Stomach (tissue), 9 donors: ENCODE measurements around the gene NDUFS4. TPM values are rescaled to one million over a fixed set of nuclear protein-coding genes. Genes with fewer than 3 reads are reported as not detected.

Experiments used
- DNase-seq, 2 donors: peaks; one replicate each; pipeline versions ENCODE4 v3.0.0 to v3.0.0-alpha.2; 2013 to 2019
- H3K27ac ChIP-seq, 5 donors: fragments of 200-600 bp in 4 of 5; sonication (generic) in 4 of 5; one replicate each; pipeline ENCODE4 v1.5.1; 2013 to 2019; ENCODE audit warnings: mild to moderate bottlenecking in 1 of 5, moderate library complexity in 1 of 5
- H3K27me3 ChIP-seq, 3 donors: fragments of 200-600 bp; sonication (generic); one replicate each; pipeline ENCODE4 v1.5.1; 2017 to 2019; ENCODE audit warnings: mixed run types in 1 of 3
- H3K36me3 ChIP-seq, 4 donors: fragments of 200-600 bp; sonication (generic); 1 replicate in 3 of 4; 2 replicates in 1 of 4; pipeline ENCODE4 v1.5.1; 2016 to 2019
- H3K4me1 ChIP-seq, 4 donors: fragments of 200-600 bp; sonication (generic); one replicate each; pipeline ENCODE4 v1.5.1; 2016 to 2019
- H3K4me3 ChIP-seq, 4 donors: fragments of 200-600 bp; sonication (generic) in 3 of 4; one replicate each; pipeline ENCODE4 v1.5.1; 2016 to 2019; ENCODE audit warnings: mild to moderate bottlenecking in 1 of 4
- H3K9me3 ChIP-seq, 4 donors: fragments of 200-600 bp; sonication (generic); one replicate each; pipeline ENCODE4 v1.5.1; 2016 to 2019
- EP300 ChIP-seq: sonication (generic); formaldehyde crosslinking; IDR thresholded peaks from one replicate; pipeline ENCODE4 v1.6.1; 2017; ENCODE audit warnings: antibody characterized with exemption
- POLR2A ChIP-seq, 4 donors: fragments of 450-650 bp; IDR thresholded peaks; one replicate each; pipeline ENCODE4 v1.6.1; 2016; ENCODE audit warnings: antibody characterized with exemption in 4 of 4, control low read depth in 2 of 4, mild to moderate bottlenecking in 1 of 4, moderate library complexity in 1 of 4
- POLR2AphosphoS5 ChIP-seq, 3 donors: sonication (generic); formaldehyde crosslinking; IDR thresholded peaks; one replicate each; pipeline ENCODE4 v1.6.1; 2016; ENCODE audit warnings: antibody characterized with exemption in 3 of 3
- WGBS, 5 donors: extraction: QIAGEN DNeasy Blood & Tissue Kit in 3 of 5; methylation state at CpG; one replicate each; pipeline versions ENCODE4 v1.1.5 to v1.1.7; 2013 to 2018; 5-methylcytosine and 5-hydroxymethylcytosine counted together
- intact Hi-C: fragments of 100-400 bp; cut with DNase I; formaldehyde crosslinking; loops from one replicate; pipeline ENCODE4 v1.15.1; 2023; ENCODE audit warnings: low total_unique reads
- polyA plus RNA-seq, 3 donors: library from polyadenylated mRNA; stranded (reverse); fragments of 200-250 nt; gene quantifications; one replicate each; pipeline ENCODE4 v1.2.3, GENCODE V29; 2013
- total RNA-seq, 5 donors: library from RNA; depleted of rRNA; stranded (reverse); fragments of >200 nt; gene quantifications; one replicate each; pipeline versions ENCODE4 v1.1.0 to v1.2.3, GENCODE V29; 2014 to 2016
- TF ChIP-seq, protein P1 (sequence below), 7 experiments: fragments of 450-650 bp in 4 of 7; fragments of 200-600 bp in 3 of 7; sonication (generic) in 3 of 7; IDR thresholded peaks; one replicate each; pipeline ENCODE4 v1.5.1; 2016 to 2019; ENCODE audit warnings: antibody characterized with exemption in 7 of 7, control low read depth in 2 of 7, mild to moderate bottlenecking in 1 of 7
- donor health status: healthy with polysubstance abuse.
- donor health status: Bipolar disorder and iron deficiency.
- donor health status: healthy.

NDUFS4 gene
- total and polyA plus RNA-seq, 8 donors, result 8.7 to 103 (median 85.2) TPM

- WGBS, 5 donors, result 29 to 62% (median 53%) methylated on average over 2 of the region's 2 CpGs
- TF ChIP-seq POLR2A (IDR thresholded peaks at IDR 0.05), result no peak
- TF ChIP-seq EP300, result no peak
- no peak for TF ChIP-seq POLR2AphosphoS5 (IDR thresholded peaks at IDR 0.05)
- TF ChIP-seq, protein P1, sequence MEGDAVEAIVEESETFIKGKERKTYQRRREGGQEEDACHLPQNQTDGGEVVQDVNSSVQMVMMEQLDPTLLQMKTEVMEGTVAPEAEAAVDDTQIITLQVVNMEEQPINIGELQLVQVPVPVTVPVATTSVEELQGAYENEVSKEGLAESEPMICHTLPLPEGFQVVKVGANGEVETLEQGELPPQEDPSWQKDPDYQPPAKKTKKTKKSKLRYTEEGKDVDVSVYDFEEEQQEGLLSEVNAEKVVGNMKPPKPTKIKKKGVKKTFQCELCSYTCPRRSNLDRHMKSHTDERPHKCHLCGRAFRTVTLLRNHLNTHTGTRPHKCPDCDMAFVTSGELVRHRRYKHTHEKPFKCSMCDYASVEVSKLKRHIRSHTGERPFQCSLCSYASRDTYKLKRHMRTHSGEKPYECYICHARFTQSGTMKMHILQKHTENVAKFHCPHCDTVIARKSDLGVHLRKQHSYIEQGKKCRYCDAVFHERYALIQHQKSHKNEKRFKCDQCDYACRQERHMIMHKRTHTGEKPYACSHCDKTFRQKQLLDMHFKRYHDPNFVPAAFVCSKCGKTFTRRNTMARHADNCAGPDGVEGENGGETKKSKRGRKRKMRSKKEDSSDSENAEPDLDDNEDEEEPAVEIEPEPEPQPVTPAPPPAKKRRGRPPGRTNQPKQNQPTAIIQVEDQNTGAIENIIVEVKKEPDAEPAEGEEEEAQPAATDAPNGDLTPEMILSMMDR (IDR thresholded peaks at IDR 0.05), result no peak
- no peaks in the 10 kb centered on the region for H3K27me3 ChIP-seq
- no peaks in the 10 kb centered on the region for H3K36me3 ChIP-seq
- peaks cover 11 to 33% (median 24%) of the 10 kb centered on the region in 4 donors for H3K4me1 ChIP-seq
- H3K27ac ChIP-seq, result no peak overlapping the region
- no peak for DNase-seq
- intact Hi-C loops, result no loop called here
- no peak overlapping the region for H3K4me3 ChIP-seq
- H3K9me3 ChIP-seq, result no peaks in the 10 kb centered on the region
Observed at GRCh38 chr5:53576674-53577073, 16.2 kb downstream of the NDUFS4 start.

GRCh38 chr5:53578854-53579253 is 18.4 kb downstream of the NDUFS4 start:
- DNase-seq, result no peak
- Histone ChIP-seq H3K4me1 (peaks cover 11 to 34% (median 23%) of the 10 kb centered on the region in 4 donors), H3K4me3 (no peak overlapping the region), H3K27ac (no peak overlapping the region), H3K27me3 (no peaks in the 10 kb centered on the region), H3K9me3 (no peaks in the 10 kb centered on the region), H3K36me3 (no peaks in the 10 kb centered on the region)
- intact Hi-C loops, result no loop called here
- TF ChIP-seq, protein P1 (IDR thresholded peaks at IDR 0.05), result no peak
- TF ChIP-seq POLR2AphosphoS5 (IDR thresholded peaks at IDR 0.05), result no peak
- 92 to 98% (median 96%) methylated on average over 4 of the region's 4 CpGs for WGBS, 5 donors

- TF ChIP-seq POLR2A (IDR thresholded peaks at IDR 0.05) (no peak), EP300 (no peak), POLR2AphosphoS5 (IDR thresholded peaks at IDR 0.05) (no peak)
- TF ChIP-seq, protein P1 (IDR thresholded peaks at IDR 0.05), result no peak
- Histone ChIP-seq H3K4me3 (no peak overlapping the region), H3K36me3 (peaks cover 0 to 6% (median 0%) of the 10 kb centered on the region in 4 donors), H3K4me1 (peaks cover 8 to 34% (median 20%) of the 10 kb centered on the region in 4 donors), H3K27ac (no peak overlapping the region), H3K27me3 (no peaks in the 10 kb centered on the region), H3K9me3 (no peaks in the 10 kb centered on the region)
- DNase-seq, result no peak
- WGBS, 5 donors, result 94 to 98% (median 97%) methylated on average over 7 of the region's 7 CpGs
- intact Hi-C loops, result no loop called here
Observed at GRCh38 chr5:53580547-53580946, 20.1 kb downstream of the NDUFS4 start.

- Histone ChIP-seq H3K36me3 (peaks cover 0 to 6% (median 0%) of the 10 kb centered on the region in 4 donors), H3K4me3 (no peak overlapping the region), H3K9me3 (no peaks in the 10 kb centered on the region), H3K27ac (no peak overlapping the region), H3K27me3 (no peaks in the 10 kb centered on the region), H3K4me1 (peaks cover 0 to 19% (median 5%) of the 10 kb centered on the region in 4 donors)
- DNase-seq, result no peak
- WGBS, 5 donors, result 78 to 96% (median 83%) methylated on average over 3 to 4 of the region's 4 CpGs
- no peak for TF ChIP-seq POLR2A (IDR thresholded peaks at IDR 0.05)
- TF ChIP-seq, protein P1 (IDR thresholded peaks at IDR 0.05), result no peak
- TF ChIP-seq POLR2AphosphoS5 (IDR thresholded peaks at IDR 0.05), result no peak
- no peak for TF ChIP-seq EP300
- intact Hi-C loops, result no loop called here
Observed at GRCh38 chr5:53582225-53582624, 21.8 kb downstream of the NDUFS4 start.
